OCI-LY3 (cell line): ENCODE measurements around the gene SH3YL1.

Experiments used
- H2AFZ ChIP-seq: fragments of 200-600, 300-600 bp; shearing (Covaris generic); 2 replicates; pipeline ENCODE4 v1.6.0; 2014; ENCODE audit warnings: antibody characterized with exemption, low read depth, low read length
- H3K27ac ChIP-seq: fragments of 200-600, 300-600 bp; sonication (generic); 2 replicates; pipeline ENCODE4 v1.5.1; 2014; ENCODE audit warnings: mild to moderate bottlenecking, low read length, moderate library complexity, mixed read lengths
- H3K27me3 ChIP-seq: fragments of 200-600, 300-600 bp; sonication (generic); 2 replicates; pipeline ENCODE4 v1.6.1; 2014; ENCODE audit warnings: low read depth, low read length, mixed read lengths
- H3K36me3 ChIP-seq: fragments of 200-600, 300-600 bp; sonication (generic); replicated peaks from 2 replicates; pipeline ENCODE3; 2014; ENCODE audit warnings: low read depth, low read length, mixed read lengths
- H3K4me1 ChIP-seq: fragments of 300-600, 200-600 bp; sonication (generic); 2 replicates; pipeline ENCODE4 v1.6.1; 2014; ENCODE audit warnings: low read length, mixed read lengths
- H3K4me2 ChIP-seq: fragments of 200-600, 300-600 bp; sonication (generic); 2 replicates; pipeline ENCODE4 v1.6.1; 2014; ENCODE audit warnings: low read length, mixed read lengths
- H3K4me3 ChIP-seq: fragments of 300-600, 200-600 bp; sonication (generic); 2 replicates; pipeline ENCODE4 v1.5.1; 2014; ENCODE audit warnings: antibody characterized with exemption, mild to moderate bottlenecking, low read length, moderate library complexity
- H3K79me2 ChIP-seq: fragments of 300-600, 200-600 bp; shearing (Covaris generic); 2 replicates; pipeline ENCODE4 v1.6.1; 2014; ENCODE audit warnings: mild to moderate bottlenecking, low read length, mixed read lengths
- H3K9ac ChIP-seq: fragments of 300-600, 200-600 bp; shearing (Covaris generic); 2 replicates; pipeline ENCODE4 v1.6.0; 2014; ENCODE audit warnings: mild to moderate bottlenecking, low read length, moderate library complexity
- H3K9me3 ChIP-seq: fragments of 200-600, 300-600 bp; shearing (Covaris generic); 2 replicates; pipeline ENCODE4 v1.6.1; 2014; ENCODE audit warnings: low read length, mixed read lengths; ENCODE audit not compliant: insufficient read depth
- H4K20me1 ChIP-seq: fragments of 200-600, 300-600 bp; sonication (generic); 2 replicates; pipeline ENCODE4 v1.6.1; 2016; ENCODE audit warnings: low read length, mixed read lengths; ENCODE audit not compliant: insufficient read depth
- EZH2phosphoT487 ChIP-seq: fragments of 200-600 bp; shearing (Covaris generic); IDR thresholded peaks from 2 replicates; pipeline ENCODE4 v1.6.1; 2018; ENCODE audit warnings: antibody characterized with exemption, mixed run types, low read depth
- TF ChIP-seq, protein P1 (sequence below): fragments of 200-600, 300-600 bp; sonication (generic); IDR thresholded peaks from 2 replicates; pipeline ENCODE4 v1.5.1; 2014; ENCODE audit warnings: antibody characterized with exemption, low read length, low read depth

Gene SH3YL1

DNA sequence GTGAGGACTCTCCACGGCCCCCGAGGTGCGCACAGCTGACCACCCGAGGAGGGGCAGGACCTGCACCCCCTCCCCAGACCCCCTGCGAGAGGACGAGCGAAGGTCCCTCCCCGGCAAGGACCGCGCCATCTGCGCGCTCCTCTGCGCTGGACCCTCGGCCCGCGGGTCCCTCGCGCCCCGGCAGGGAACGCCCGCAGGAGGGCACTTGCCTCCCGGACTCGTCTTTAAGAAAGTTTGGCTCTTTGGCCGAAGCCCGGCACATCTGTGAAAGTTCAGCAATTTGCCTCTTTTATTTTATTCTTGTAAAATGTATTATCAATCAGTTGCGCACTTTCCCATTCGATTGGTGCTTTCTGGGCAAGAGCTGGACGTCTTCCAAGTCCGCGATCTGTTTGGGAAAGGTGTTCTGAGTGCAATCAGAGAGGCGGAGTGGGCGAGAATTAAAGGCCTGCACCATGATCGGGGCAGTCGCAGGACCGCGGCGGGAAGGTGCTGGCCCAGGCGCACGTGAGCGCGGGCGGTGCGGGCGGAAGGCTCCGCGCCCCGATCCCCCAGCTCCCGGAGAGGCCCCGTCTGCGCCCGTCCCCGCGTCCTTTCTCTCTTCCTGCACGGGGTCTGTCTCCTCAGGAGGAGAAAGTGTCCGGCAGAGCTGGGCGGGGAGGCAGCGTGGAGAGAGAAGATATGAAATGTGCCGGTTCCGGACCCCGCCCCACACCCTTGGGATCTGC is 25.7 kb upstream of the SH3YL1 start:
- H3K36me3 ChIP-seq, result peaks cover 4% of the 10 kb centered on the region
- no peaks in the 10 kb centered on the region for H3K4me1 ChIP-seq
- H2AFZ ChIP-seq, result no peak overlapping the region
- no peak overlapping the region for H3K4me2 ChIP-seq
- H3K4me3 ChIP-seq, result no peak overlapping the region
- no peak overlapping the region for H3K9ac ChIP-seq
- H3K27me3 ChIP-seq, result no peaks in the 10 kb centered on the region
- H3K9me3 ChIP-seq, result no peaks in the 10 kb centered on the region
- H3K27ac ChIP-seq, result no peak overlapping the region
- TF ChIP-seq, protein P1, sequence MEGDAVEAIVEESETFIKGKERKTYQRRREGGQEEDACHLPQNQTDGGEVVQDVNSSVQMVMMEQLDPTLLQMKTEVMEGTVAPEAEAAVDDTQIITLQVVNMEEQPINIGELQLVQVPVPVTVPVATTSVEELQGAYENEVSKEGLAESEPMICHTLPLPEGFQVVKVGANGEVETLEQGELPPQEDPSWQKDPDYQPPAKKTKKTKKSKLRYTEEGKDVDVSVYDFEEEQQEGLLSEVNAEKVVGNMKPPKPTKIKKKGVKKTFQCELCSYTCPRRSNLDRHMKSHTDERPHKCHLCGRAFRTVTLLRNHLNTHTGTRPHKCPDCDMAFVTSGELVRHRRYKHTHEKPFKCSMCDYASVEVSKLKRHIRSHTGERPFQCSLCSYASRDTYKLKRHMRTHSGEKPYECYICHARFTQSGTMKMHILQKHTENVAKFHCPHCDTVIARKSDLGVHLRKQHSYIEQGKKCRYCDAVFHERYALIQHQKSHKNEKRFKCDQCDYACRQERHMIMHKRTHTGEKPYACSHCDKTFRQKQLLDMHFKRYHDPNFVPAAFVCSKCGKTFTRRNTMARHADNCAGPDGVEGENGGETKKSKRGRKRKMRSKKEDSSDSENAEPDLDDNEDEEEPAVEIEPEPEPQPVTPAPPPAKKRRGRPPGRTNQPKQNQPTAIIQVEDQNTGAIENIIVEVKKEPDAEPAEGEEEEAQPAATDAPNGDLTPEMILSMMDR, result no peak
- TF ChIP-seq EZH2phosphoT487, result no peak
- no peaks in the 10 kb centered on the region for H3K79me2 ChIP-seq
- no peaks in the 10 kb centered on the region for H4K20me1 ChIP-seq

DNA sequence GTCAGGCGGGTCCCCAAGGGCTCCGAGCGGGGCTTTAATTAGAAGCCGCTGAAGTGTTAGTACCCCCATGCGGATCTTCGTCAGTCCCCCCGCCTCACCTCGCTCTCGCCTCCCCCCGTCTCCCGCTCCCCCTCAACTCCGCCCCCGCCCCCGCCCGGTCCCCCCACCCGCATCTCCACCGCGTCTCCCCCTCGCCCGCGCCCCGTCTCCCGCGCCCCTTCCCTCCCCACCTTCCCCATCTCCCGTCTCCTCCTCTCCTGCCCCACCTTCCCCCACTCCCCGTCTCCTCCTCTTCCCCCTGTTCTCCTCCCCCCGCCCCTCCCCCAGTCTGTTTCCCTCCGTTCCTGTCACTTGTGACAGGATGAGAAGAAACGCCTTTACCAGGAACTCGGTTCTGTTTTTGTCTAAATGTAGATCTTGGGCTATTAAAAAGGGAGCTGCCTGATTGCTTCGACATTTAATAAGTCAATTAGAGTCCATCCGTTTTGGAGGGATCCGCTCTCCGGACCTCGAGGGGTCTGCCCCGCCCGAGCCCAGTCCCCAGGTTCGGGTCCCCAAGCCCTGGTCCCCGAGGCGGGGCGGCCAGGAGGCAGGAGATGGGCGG is 25.0 kb upstream of the SH3YL1 start:
- TF ChIP-seq, protein P1, result no peak
- TF ChIP-seq EZH2phosphoT487, result no peak
- no peak overlapping the region for H3K9ac ChIP-seq
- H3K27ac ChIP-seq, result no peak overlapping the region
- H3K9me3 ChIP-seq, result no peaks in the 10 kb centered on the region
- H3K4me2 ChIP-seq, result no peak overlapping the region
- no peaks in the 10 kb centered on the region for H4K20me1 ChIP-seq
- H2AFZ ChIP-seq, result no peak overlapping the region
- H3K4me1 ChIP-seq, result no peaks in the 10 kb centered on the region
- peaks cover 4% of the 10 kb centered on the region for H3K36me3 ChIP-seq
- H3K27me3 ChIP-seq, result no peaks in the 10 kb centered on the region
- H3K79me2 ChIP-seq, result no peaks in the 10 kb centered on the region
- H3K4me3 ChIP-seq, result no peak overlapping the region

DNA sequence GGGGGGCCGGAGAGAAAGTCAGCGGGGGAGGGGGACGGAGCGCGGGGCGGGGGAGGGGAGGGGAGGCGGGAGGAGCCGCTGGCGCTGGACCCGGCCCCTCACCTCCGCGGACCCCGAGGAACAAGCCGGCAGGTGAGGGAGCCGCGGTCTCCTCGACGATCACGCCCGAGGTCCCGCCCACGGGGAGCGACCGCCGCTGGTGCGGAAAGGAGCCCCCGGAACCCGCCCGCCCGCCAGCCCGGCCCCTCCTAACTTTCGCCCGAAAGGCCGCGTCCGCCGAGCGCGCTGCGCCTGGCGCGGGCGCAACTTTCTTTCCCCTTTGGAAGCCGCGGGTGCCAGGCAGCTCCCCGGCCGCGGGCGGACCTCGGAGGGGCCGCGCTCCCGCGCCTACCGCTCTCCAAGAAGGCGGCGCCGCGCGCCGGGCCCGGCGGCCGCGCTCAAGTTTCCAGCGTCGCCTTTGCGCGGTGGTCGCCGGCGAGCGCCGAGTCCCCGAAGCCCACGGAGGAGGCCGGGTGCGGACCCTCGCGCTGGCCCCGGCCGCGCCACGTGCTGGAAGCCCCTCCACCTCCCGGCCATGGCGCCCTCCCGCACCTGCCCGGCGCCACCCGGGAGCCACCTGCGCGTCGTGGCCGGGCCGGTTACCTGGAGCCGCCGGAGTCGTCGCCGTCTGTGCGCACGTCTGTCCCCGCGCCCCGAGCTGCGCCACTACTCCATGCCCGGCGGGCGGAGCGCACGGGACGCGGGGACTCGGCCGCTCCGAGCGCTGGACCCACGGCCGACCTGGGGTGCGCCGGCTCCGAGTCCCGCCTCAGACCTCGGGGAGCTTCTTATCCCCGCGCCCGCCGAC is 24.3 kb upstream of the SH3YL1 start, which contains the start of gene ALKAL2:
ALKAL2 (minus strand) TSS at position 181 of the 847 bp plus-strand sequence. CDS start 256 bp downstream, outside the sequence.
- Histone ChIP-seq H3K4me1 (no peaks in the 10 kb centered on the region), H3K36me3 (peaks cover 5% of the 10 kb centered on the region), H3K27ac (no peak within 1 kb of the TSS), H4K20me1 (no peaks in the 10 kb centered on the region), H3K4me2 (no peak within 1 kb of the TSS), H3K27me3 (no peaks in the 10 kb centered on the region), H2AFZ (no peak within 1 kb of the TSS), H3K79me2 (no peaks in the 10 kb centered on the region), H3K9ac (no peak within 1 kb of the TSS), H3K9me3 (no peaks in the 10 kb centered on the region), H3K4me3 (no peak within 1 kb of the TSS)
- TF ChIP-seq, protein P1, result no peak
- TF ChIP-seq EZH2phosphoT487, result no peak

DNA sequence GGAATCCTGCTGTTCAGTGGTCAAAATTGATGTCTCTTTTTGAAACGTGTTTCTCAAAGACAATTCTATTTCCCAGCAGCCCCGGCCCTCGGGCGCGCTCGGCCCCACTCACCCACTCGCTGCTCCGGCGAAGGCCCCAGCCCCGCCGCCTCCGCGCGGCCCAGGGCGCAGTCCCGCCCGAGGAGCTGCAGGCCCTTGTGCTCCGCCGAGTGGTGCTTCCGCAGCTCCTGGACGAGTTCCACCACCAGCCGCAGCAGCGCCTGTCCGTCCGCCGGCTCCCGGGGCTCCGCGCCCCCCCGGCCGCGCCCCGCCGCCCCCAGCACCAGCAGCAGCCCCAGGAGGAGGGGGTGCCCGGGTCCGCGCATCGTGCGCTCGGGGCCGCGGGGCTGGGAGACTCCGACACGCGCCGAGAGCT is 23.6 kb upstream of the SH3YL1 start:
- no peaks in the 10 kb centered on the region for H3K79me2 ChIP-seq
- TF ChIP-seq EZH2phosphoT487, result no peak
- H3K27me3 ChIP-seq, result no peaks in the 10 kb centered on the region
- no peaks in the 10 kb centered on the region for H4K20me1 ChIP-seq
- no peak overlapping the region for H3K27ac ChIP-seq
- no peak overlapping the region for H3K9ac ChIP-seq
- no peak overlapping the region for H2AFZ ChIP-seq
- H3K4me1 ChIP-seq, result no peaks in the 10 kb centered on the region
- H3K9me3 ChIP-seq, result no peaks in the 10 kb centered on the region
- H3K36me3 ChIP-seq, result peaks cover 10% of the 10 kb centered on the region
- H3K4me3 ChIP-seq, result no peak overlapping the region
- H3K4me2 ChIP-seq, result no peak overlapping the region
